Coronary artery (tissue), 2 donors: ENCODE results near the gene TOMM70.

Experiments
- DNase-seq: peaks from one replicate; pipeline ENCODE4 v3.0.0-alpha.2; 2017; ENCODE audit warnings: low spot score
- H3K27ac ChIP-seq, 2 donors: fragments of 200-600 bp; sonication (generic); one replicate each; pipeline ENCODE4 v1.5.1; 2016 to 2019
- H3K4me3 ChIP-seq: fragments of 200-600 bp; sonication (generic); 2 replicates; pipeline ENCODE4 v1.5.1; 2016; ENCODE audit warnings: mild to moderate bottlenecking, moderate library complexity
- TF ChIP-seq, protein P1 (sequence below): fragments of 200-600 bp; sonication (generic); IDR thresholded peaks from one replicate; pipeline ENCODE4 v1.5.1; 2019; ENCODE audit warnings: antibody characterized with exemption

TOMM70 gene

GRCh38 chr3:100366424-100366823 lies 34.5 kb downstream of the TOMM70 start:
- H3K4me3 ChIP-seq, result no peak overlapping the region
- no peak for DNase-seq
- no peak overlapping the region for H3K27ac ChIP-seq
- TF ChIP-seq, protein P1, sequence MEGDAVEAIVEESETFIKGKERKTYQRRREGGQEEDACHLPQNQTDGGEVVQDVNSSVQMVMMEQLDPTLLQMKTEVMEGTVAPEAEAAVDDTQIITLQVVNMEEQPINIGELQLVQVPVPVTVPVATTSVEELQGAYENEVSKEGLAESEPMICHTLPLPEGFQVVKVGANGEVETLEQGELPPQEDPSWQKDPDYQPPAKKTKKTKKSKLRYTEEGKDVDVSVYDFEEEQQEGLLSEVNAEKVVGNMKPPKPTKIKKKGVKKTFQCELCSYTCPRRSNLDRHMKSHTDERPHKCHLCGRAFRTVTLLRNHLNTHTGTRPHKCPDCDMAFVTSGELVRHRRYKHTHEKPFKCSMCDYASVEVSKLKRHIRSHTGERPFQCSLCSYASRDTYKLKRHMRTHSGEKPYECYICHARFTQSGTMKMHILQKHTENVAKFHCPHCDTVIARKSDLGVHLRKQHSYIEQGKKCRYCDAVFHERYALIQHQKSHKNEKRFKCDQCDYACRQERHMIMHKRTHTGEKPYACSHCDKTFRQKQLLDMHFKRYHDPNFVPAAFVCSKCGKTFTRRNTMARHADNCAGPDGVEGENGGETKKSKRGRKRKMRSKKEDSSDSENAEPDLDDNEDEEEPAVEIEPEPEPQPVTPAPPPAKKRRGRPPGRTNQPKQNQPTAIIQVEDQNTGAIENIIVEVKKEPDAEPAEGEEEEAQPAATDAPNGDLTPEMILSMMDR, result no peak

GRCh38 chr3:100364421-100364820 lies 36.5 kb downstream of the TOMM70 start:
- TF ChIP-seq, protein P1, result no peak
- Histone ChIP-seq H3K27ac (no peak overlapping the region), H3K4me3 (no peak overlapping the region)
- no peak for DNase-seq

GRCh38 chr3:100361897-100362296 lies 39.0 kb downstream of the TOMM70 start:
- TF ChIP-seq, protein P1, result no peak
- no peak overlapping the region for H3K27ac ChIP-seq
- no peak for DNase-seq
- no peak overlapping the region for H3K4me3 ChIP-seq

GRCh38 chr3:100360757-100361496 lies 40.0 kb downstream of the TOMM70 start:
- no peak overlapping the region for H3K4me3 ChIP-seq
- no peak overlapping the region for H3K27ac ChIP-seq
- no peak for DNase-seq
- TF ChIP-seq, protein P1, result no peak

DNA sequence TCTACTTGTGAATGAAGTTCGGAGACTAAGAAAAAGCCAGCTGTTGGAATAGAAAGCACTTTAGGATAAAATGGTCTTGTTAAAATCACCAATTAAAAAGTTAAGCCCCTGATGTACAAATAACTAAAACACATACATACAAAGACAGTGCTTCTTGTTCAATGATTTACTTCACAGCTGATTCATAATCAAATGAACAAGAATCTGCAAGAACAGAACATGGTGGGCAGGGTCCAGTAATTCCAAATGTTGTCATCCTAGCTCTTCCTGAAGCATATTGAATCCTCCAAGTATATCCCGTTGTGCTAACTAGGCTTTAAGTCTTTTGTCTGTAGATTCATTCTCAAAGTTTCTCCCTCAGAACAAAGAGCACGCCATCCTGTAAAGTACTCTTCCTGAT lies 41.9 kb downstream of the TOMM70 start:
- no peak overlapping the region for H3K4me3 ChIP-seq
- DNase-seq, result no peak
- H3K27ac ChIP-seq, result no peak overlapping the region
- TF ChIP-seq, protein P1, result no peak

GRCh38 chr3:100358413-100358812 lies 42.5 kb downstream of the TOMM70 start:
- Histone ChIP-seq H3K27ac (no peak overlapping the region), H3K4me3 (no peak overlapping the region)
- TF ChIP-seq, protein P1, result no peak
- no peak for DNase-seq

DNA sequence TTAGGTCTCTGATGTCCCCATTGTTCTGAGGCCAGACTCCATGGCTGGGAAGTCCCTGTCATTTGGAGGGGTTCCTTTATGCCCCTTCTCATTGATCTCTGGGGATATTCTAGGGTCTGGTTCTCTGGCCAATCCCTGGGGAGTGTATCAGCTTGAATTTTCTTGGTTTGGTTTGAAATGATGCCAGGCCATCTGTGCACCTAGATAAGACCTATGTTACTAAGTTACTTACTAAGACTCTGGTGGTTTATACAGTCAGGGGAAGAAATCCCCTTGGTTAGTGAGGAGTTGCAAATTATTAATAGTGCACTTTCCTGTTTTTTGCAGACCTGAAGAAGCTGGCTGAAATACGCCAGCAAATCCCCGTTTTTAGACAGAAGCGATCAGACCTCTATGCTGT lies 46.0 kb downstream of the TOMM70 start:
- TF ChIP-seq, protein P1, result no peak
- no peak overlapping the region for H3K27ac ChIP-seq
- DNase-seq, result no peak
- H3K4me3 ChIP-seq, result no peak overlapping the region
